Measurements from ENCODE around the gene STAG2. TPM values are rescaled to one million over a fixed set of nuclear protein-coding genes. Genes with fewer than 3 reads are reported as not detected.

The STAG2 gene
- total RNA-seq, 2 experiments from 2014 or later = 84.7 to 89.4 TPM

- ChIA-PET POLR2A (no interaction called here), CTCF (no interaction called here)
- intact Hi-C loops (cut with DNase I, micrococcal nuclease) = loop anchor here in 1 of 2 experiments (5.0 kb wide), 2 partner anchors 37 to 88 kb away; no protein-coding TSS in a partner anchor
- H3K9me3 Mint-ChIP-seq = no peaks in the 10 kb centered on the region
- TF ChIP-seq, protein P1, sequence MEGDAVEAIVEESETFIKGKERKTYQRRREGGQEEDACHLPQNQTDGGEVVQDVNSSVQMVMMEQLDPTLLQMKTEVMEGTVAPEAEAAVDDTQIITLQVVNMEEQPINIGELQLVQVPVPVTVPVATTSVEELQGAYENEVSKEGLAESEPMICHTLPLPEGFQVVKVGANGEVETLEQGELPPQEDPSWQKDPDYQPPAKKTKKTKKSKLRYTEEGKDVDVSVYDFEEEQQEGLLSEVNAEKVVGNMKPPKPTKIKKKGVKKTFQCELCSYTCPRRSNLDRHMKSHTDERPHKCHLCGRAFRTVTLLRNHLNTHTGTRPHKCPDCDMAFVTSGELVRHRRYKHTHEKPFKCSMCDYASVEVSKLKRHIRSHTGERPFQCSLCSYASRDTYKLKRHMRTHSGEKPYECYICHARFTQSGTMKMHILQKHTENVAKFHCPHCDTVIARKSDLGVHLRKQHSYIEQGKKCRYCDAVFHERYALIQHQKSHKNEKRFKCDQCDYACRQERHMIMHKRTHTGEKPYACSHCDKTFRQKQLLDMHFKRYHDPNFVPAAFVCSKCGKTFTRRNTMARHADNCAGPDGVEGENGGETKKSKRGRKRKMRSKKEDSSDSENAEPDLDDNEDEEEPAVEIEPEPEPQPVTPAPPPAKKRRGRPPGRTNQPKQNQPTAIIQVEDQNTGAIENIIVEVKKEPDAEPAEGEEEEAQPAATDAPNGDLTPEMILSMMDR (IDR thresholded peaks at IDR 0.05) = no peak
- H3K27ac ChIP-seq (ENCODE audit: low read depth in 1 of 2, low read length in 2 of 2) = no peak overlapping the region
- H3K27me3 Mint-ChIP-seq = no peaks in the 10 kb centered on the region
- no peaks in the 10 kb centered on the region for H3K9me3 ChIP-seq (ENCODE audit: control insufficient read depth in 1 of 2, insufficient read depth in 1 of 2, low read length in 2 of 2)
- DNase-seq = no peak
- H3K4me3 Mint-ChIP-seq = no peak overlapping the region
- no peak overlapping the region for H3K4me3 ChIP-seq (ENCODE audit: low read length)
- ATAC-seq (ENCODE audit: poor library complexity) = no peak
- H3K27ac Mint-ChIP-seq = no peak overlapping the region
- peaks cover 7% of the 10 kb centered on the region for H3K36me3 Mint-ChIP-seq (ENCODE audit: low read depth)
- peaks cover 2% of the 10 kb centered on the region for H3K36me3 ChIP-seq (ENCODE audit: insufficient read depth, low read length)
- H3K4me1 ChIP-seq (ENCODE audit: insufficient read depth, low read length) = peaks cover 16% of the 10 kb centered on the region
- no peaks in the 10 kb centered on the region for H3K27me3 ChIP-seq (ENCODE audit: control insufficient read depth in 1 of 2, insufficient read depth in 2 of 2, low read length in 2 of 2)
- peaks cover 66% of the 10 kb centered on the region for H3K4me1 Mint-ChIP-seq (ENCODE audit: low read depth)
Measured at GRCh38 chrX:123975180-123975579, 13.7 kb downstream of the STAG2 start.

- peaks cover 65% of the 10 kb centered on the region for H3K4me1 Mint-ChIP-seq (ENCODE audit: low read depth)
- ATAC-seq (ENCODE audit: poor library complexity) (peak; percentile 70), DNase-seq (peak in 3 of 14 experiments; percentile 30 to 49 (median 47))
Measured at GRCh38 chrX:123976706-123977316, 15.3 kb downstream of the STAG2 start.

DNA sequence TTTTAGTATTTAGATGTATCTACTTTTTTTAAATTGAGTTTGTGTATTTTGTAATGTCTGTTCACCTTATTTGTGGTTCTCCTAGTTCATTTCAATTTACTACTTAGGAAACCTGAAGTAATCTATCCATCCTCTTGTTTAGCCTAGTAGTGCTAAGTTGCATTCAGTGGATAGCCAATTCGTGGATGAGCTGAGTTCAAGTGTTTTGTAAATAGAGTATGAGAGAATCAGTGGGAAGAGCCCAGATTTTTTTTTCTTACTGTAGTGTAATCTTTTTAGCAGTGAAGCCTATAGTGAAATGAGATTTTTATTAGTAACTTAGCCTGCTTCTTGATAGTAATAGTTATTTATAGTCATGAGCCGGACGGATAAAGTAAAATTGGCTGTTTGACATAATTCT, 21.7 kb downstream of the STAG2 start:
- Mint-ChIP-seq H3K9me3 (no peaks in the 10 kb centered on the region), H3K36me3 (ENCODE audit: low read depth) (peaks cover 15% of the 10 kb centered on the region), H3K4me1 (ENCODE audit: low read depth) (peaks cover 71% of the 10 kb centered on the region), H3K27me3 (no peaks in the 10 kb centered on the region), H3K27ac (peak overlapping the region; percentile 90), H3K4me3 (no peak overlapping the region)
- Histone ChIP-seq H3K36me3 (ENCODE audit: insufficient read depth, low read length) (peaks cover 2% of the 10 kb centered on the region), H3K4me3 (ENCODE audit: low read length) (no peak overlapping the region), H3K27ac (ENCODE audit: low read depth in 1 of 2, low read length in 2 of 2) (no peak overlapping the region), H3K4me1 (ENCODE audit: insufficient read depth, low read length) (peaks cover 17% of the 10 kb centered on the region), H3K27me3 (ENCODE audit: control insufficient read depth in 1 of 2, insufficient read depth in 2 of 2, low read length in 2 of 2) (no peaks in the 10 kb centered on the region), H3K9me3 (ENCODE audit: control insufficient read depth in 1 of 2, insufficient read depth in 1 of 2, low read length in 2 of 2) (no peaks in the 10 kb centered on the region)
- TF ChIP-seq, protein P1 (IDR thresholded peaks at IDR 0.05) = no peak
- intact Hi-C loops (cut with DNase I, micrococcal nuclease) = loop anchor here in 1 of 2 experiments (5.0 kb wide), 1 partner anchor 34 kb away; no protein-coding TSS in a partner anchor
- ChIA-PET POLR2A (interaction anchor here (0.6 to 0.9 kb wide), 2 partner anchors 24 to 123 kb away, joined by 3 read pairs; no protein-coding TSS in a partner anchor), CTCF (no interaction called here)
- ATAC-seq (ENCODE audit: poor library complexity) = no peak
- DNase-seq = no peak

More at GRCh38 chrX:123976706-123977316, 15.3 kb downstream of the STAG2 start:
- intact Hi-C loops (cut with DNase I, micrococcal nuclease) = loop anchor here in 1 of 2 experiments (1.0 to 5.0 kb wide), 4 partner anchors 14 to 144 kb away; no protein-coding TSS in a partner anchor
- ChIA-PET POLR2A (interaction anchor here (1.2 kb wide), 3 partner anchors 14 to 17 kb away, joined by 3 to 7 read pairs (median 4); no protein-coding TSS in a partner anchor), CTCF (interaction anchor here (0.6 to 1.2 kb wide), 4 partner anchors 16 to 115 kb away, joined by 3 to 12 read pairs (median 3); no protein-coding TSS in a partner anchor)
- TF ChIP-seq, protein P1 (IDR thresholded peaks at IDR 0.05) = no peak
- H3K27me3 ChIP-seq (ENCODE audit: control insufficient read depth in 1 of 2, insufficient read depth in 2 of 2, low read length in 2 of 2) = no peaks in the 10 kb centered on the region
- Mint-ChIP-seq H3K36me3 (ENCODE audit: low read depth) (no peaks in the 10 kb centered on the region), H3K9me3 (no peaks in the 10 kb centered on the region), H3K4me3 (peak overlapping the region; percentile 37), H3K27ac (peak overlapping the region; percentile 62), H3K27me3 (no peaks in the 10 kb centered on the region)
- no peak overlapping the region for H3K4me3 ChIP-seq (ENCODE audit: low read length)
- peaks cover 2% of the 10 kb centered on the region for H3K36me3 ChIP-seq (ENCODE audit: insufficient read depth, low read length)
- H3K27ac ChIP-seq (ENCODE audit: low read depth in 1 of 2, low read length in 2 of 2) = no peak overlapping the region
- H3K4me1 ChIP-seq (ENCODE audit: insufficient read depth, low read length) = peaks cover 17% of the 10 kb centered on the region
- no peaks in the 10 kb centered on the region for H3K9me3 ChIP-seq (ENCODE audit: control insufficient read depth in 1 of 2, insufficient read depth in 1 of 2, low read length in 2 of 2)

Measured in CD4-positive, alpha-beta T cell (primary cell).